ENCODE results near the gene PITX2. TPM values are rescaled to one million over a fixed set of nuclear protein-coding genes. Genes with fewer than 3 reads are reported as not detected.

PITX2 gene
- not detected in 2 replicates for total RNA-seq

DNA sequence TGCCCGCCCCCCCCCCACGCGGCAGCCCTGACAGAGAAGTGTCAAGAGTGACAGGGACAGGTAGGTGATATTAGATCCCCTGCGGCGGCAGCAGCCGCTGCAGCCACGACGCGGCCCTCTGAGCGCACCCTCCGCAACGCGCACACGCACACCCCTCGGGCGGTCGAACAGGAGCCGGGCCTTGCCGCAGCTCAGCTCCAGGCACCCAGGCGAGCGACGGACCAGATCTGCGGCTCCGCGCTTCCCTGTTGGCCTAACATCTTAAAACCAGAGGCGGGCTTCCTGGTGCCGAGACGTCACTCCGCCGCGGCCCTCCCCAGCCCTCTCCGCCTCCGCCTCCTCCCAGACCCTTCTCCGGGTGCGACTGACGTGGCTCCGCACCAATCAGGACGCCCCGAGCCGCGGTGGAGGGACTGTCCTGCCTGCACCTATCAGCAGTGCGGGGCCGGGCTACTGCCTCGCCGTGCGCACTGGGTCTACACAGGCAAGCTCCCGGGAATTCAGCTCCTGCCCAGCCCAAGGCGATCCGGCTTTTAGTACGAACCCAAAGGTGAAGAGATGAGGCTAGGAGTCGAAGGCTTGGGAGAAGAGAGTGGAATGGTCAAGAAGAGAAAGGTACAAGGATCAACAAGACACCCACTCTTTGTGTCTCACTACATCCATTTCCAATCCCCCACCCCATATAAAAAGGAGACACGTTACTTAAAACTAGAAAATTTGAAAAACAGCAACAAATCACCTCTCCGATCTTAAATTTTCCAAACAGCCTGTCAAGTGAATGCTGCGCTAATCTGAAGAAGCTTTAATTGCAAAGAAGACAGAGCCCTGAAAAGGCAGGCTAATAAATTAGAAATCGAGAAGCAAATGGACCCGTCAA, at the start of gene PITX2:
PITX2 (minus strand) TSS at position 237 of the 877 bp plus-strand sequence. CDS start 617 bp downstream, outside the sequence.

Other genes starting within 250 kb of the PITX2 start
- under 0.01 and 0.50 TPM in 2 replicates for gene ENPEP, start 146.9 kb downstream of the PITX2 start, total RNA-seq

Measured in aortic smooth muscle cell (primary cell).